H1 (cell line): ENCODE measurements around the gene ADARB2. TPM values are rescaled to one million over a fixed set of nuclear protein-coding genes. Genes with fewer than 3 reads are reported as not detected.

Experiments used
- FOSL1 ChIP-seq: IDR thresholded peaks from 2 replicates; pipeline ENCODE4 v1.6.1; 2011; ENCODE audit warnings: mild to moderate bottlenecking, low read depth, low read length, moderate library complexity; ENCODE audit not compliant: insufficient read depth
- SRF ChIP-seq: IDR thresholded peaks from 2 replicates; pipeline ENCODE4 v1.6.1; 2011; ENCODE audit warnings: mild to moderate bottlenecking, low read depth, low read length, moderate library complexity
- polyA plus RNA-seq, 7 experiments: library from polyadenylated mRNA; depleted of rRNA in 3 of 7; stranded (reverse) in 5 of 7; unstranded in 2 of 7; fragments of >200 nt in 5 of 7; fragments of 200-250 nt in 2 of 7; gene quantifications; 1 replicate in 5 of 7; 2 replicates in 1 of 7; 4 replicates in 1 of 7; pipeline versions ENCODE4 v1.2.1 to v1.2.3, GENCODE V29; 2011 to 2013; ENCODE audit warnings: missing spikeins in 2 of 7, mixed read lengths in 2 of 7
- total RNA-seq: library from RNA; stranded (reverse); fragmentation: NEBNext Ultra II Directional; extraction: Animal tissue kit (Norgen Biotek cat#: 25700); gene quantifications from 2 replicates; pipeline ENCODE4 v1.2.1, GENCODE V29; 2021

Gene ADARB2
- total and polyA plus RNA-seq, 2 of the 8 experiments (the other 6 are each of a cell fraction or from before 2014, with no cell fraction given), result 2.2 to 2.8 TPM

GRCh38 chr10:1177936-1178335 is 559.4 kb downstream of the ADARB2 start (continued):
- TF ChIP-seq SRF, result no peak
- no peak for TF ChIP-seq FOSL1
